ENCODE measurements around the gene NACC2. TPM values are rescaled to one million over a fixed set of nuclear protein-coding genes. Genes with fewer than 3 reads are reported as not detected.
A peak's percentile ranks its signal among the peaks of the same experiment; 100 is the strongest.

The NACC2 gene
- total RNA-seq, 4 donors from 2014 or later, result 71.4 to 209 (median 110) TPM

DNA sequence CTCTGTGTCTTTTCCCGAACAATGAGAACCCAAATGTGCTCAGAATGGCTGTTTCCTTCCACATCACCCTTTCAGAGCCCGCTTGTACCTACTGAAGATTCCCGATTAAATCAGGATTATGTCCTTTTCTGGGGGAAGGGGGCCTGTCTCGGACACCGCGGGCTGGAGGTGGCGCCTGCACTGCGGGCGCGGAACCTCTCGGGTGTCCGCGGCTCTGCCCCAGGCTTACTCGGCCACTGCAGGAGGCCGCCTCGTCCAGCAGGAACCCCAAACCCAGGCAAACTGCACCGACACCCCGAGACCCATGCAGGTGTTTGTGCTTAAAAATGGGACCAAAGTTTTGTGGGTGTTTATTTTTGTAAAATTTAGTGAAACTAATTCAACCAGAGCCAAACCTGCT, 32.2 kb upstream of the NACC2 start:
- no peak overlapping the region for H3K27ac ChIP-seq
- no peaks in the 10 kb centered on the region for H3K9me3 ChIP-seq
- ATAC-seq, result no peak
- no peak overlapping the region for H3K4me3 ChIP-seq
- H3K36me3 ChIP-seq, result no peaks in the 10 kb centered on the region
- TF ChIP-seq POLR2AphosphoS5 (IDR thresholded peaks at IDR 0.05) (no peak), POLR2A (IDR thresholded peaks at IDR 0.05) (no peak), CTCF (IDR thresholded peaks at IDR 0.05) (no peak), EP300 (IDR thresholded peaks at IDR 0.05) (no peak)
- peaks cover 0 to 12% (median 9%) of the 10 kb centered on the region in 3 donors for H3K4me1 ChIP-seq
- H3K27me3 ChIP-seq, result peaks cover 81% of the 10 kb centered on the region
- WGBS, 2 donors (ENCODE audit: low coverage in 1 of 2), result 100% methylated on average over 1 of the region's 18 CpGs; no CpG with 5 or more reads in 1 of the 2 donors

DNA sequence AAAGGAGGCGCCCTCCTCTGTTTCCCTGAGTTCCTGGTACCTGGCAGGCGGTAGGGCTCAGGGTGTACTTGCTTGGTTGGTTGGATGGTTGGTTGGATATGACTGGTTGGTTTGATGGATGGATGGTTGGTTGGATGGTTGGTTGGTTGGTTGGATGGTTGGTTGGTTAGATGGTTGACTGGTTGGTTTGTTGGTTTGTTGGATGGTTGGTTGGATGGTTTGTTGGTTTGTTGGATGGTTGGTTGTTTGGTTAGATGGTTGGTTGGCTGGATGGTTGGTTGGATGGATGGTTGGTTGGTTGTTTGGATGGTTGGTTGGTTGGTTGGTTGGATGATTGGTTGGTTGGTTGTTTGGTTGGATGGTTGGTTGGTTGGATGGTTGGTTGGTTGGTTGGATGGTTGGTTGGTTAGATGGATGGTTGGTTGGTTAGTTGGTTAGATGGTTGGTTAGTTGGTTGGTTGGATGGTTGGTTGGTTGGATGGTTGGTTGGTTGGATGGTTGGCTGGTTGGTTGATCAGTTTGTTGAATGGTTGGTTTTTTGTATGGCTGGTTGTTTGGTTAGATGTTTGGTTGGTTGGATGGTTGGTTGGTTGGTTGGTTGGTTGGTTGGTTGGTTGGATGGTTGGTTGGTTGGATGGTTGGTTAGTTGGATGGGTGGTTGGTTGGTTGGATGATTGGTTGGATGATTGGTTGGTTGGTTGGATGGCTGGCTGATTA, 30.0 kb upstream of the NACC2 start:
- no peaks in the 10 kb centered on the region for H3K9me3 ChIP-seq
- H3K27ac ChIP-seq, result no peak overlapping the region
- H3K27me3 ChIP-seq, result peaks cover 59% of the 10 kb centered on the region
- H3K4me1 ChIP-seq, result peaks cover 0 to 16% (median 9%) of the 10 kb centered on the region in 3 donors
- WGBS, 2 donors (ENCODE audit: low coverage in 1 of 2), result 90% methylated on average over 2 of the region's 2 CpGs; no CpG with 5 or more reads in 1 of the 2 donors
- no peaks in the 10 kb centered on the region for H3K36me3 ChIP-seq
- TF ChIP-seq POLR2AphosphoS5 (IDR thresholded peaks at IDR 0.05) (no peak), CTCF (IDR thresholded peaks at IDR 0.05) (no peak), EP300 (IDR thresholded peaks at IDR 0.05) (no peak), POLR2A (IDR thresholded peaks at IDR 0.05) (no peak)
- ATAC-seq, result no peak
- H3K4me3 ChIP-seq, result no peak overlapping the region

GRCh38 chr9:136122425-136123383, 27.6 kb upstream of the NACC2 start:
- peak overlapping the region in 1 of 2 donors; percentile 22 for H3K4me3 ChIP-seq
- no peak for ATAC-seq
- H3K27ac ChIP-seq, result no peak overlapping the region
- peaks cover 0 to 31% (median 12%) of the 10 kb centered on the region in 3 donors for H3K4me1 ChIP-seq
- TF ChIP-seq CTCF (IDR thresholded peaks at IDR 0.05), result peak in 3 of 4 experiments; percentile 93 to 100 (median 98)
- TF ChIP-seq POLR2A (IDR thresholded peaks at IDR 0.05), result no peak
- no peaks in the 10 kb centered on the region for H3K36me3 ChIP-seq
- 25 to 59% methylated on average over 6 to 18 of the region's 45 CpGs for WGBS, 2 donors (ENCODE audit: low coverage in 1 of 2)
- peaks cover 37% of the 10 kb centered on the region for H3K27me3 ChIP-seq
- no peaks in the 10 kb centered on the region for H3K9me3 ChIP-seq

GRCh38 chr9:136121801-136122200, 26.7 kb upstream of the NACC2 start:
- Histone ChIP-seq H3K9me3 (no peaks in the 10 kb centered on the region), H3K27ac (no peak overlapping the region), H3K4me3 (no peak overlapping the region), H3K36me3 (peaks cover 0 to 3% of the 10 kb centered on the region in 2 donors), H3K27me3 (peaks cover 30% of the 10 kb centered on the region), H3K4me1 (peaks cover 0 to 40% (median 19%) of the 10 kb centered on the region in 3 donors)
- TF ChIP-seq EP300 (IDR thresholded peaks at IDR 0.05) (no peak), POLR2AphosphoS5 (IDR thresholded peaks at IDR 0.05) (no peak), CTCF (IDR thresholded peaks at IDR 0.05) (no peak), POLR2A (IDR thresholded peaks at IDR 0.05) (no peak)
- 75 to 92% methylated on average over 5 of the region's 9 CpGs for WGBS, 2 donors (ENCODE audit: low coverage in 1 of 2)
- ATAC-seq, result no peak

Data from gastroesophageal sphincter (tissue), 4 donors.